Measurements from ENCODE around the gene TTC7B. TPM values are rescaled to one million over a fixed set of nuclear protein-coding genes. Genes with fewer than 3 reads are reported as not detected.

Gene TTC7B
- total RNA-seq, 1 donor from 2014 or later, result 5.0 TPM

GRCh38 chr14:90807060-90807459, 9.2 kb downstream of the TTC7B start:
- intact Hi-C loops (cut with micrococcal nuclease), result no loop called here

- intact Hi-C loops (cut with micrococcal nuclease), result no loop called here
These were observed 10.3 kb downstream of the TTC7B start for GRCh38 chr14:90805662-90806540.

GRCh38 chr14:90805084-90805391, 11.2 kb downstream of the TTC7B start:
- intact Hi-C loops (cut with micrococcal nuclease), result no loop called here

GRCh38 chr14:90804292-90805083, 11.7 kb downstream of the TTC7B start:
- intact Hi-C loops (cut with micrococcal nuclease), result no loop called here

- intact Hi-C loops (cut with micrococcal nuclease), result no loop called here
These were observed 13.0 kb downstream of the TTC7B start for GRCh38 chr14:90803249-90803648.

GRCh38 chr14:90799420-90799819, 16.8 kb downstream of the TTC7B start:
- intact Hi-C loops (cut with micrococcal nuclease), result no loop called here

GRCh38 chr14:90797919-90798318, 18.3 kb downstream of the TTC7B start:
- intact Hi-C loops (cut with micrococcal nuclease), result no loop called here

- intact Hi-C loops (cut with micrococcal nuclease), result no loop called here
These were observed 18.8 kb downstream of the TTC7B start for GRCh38 chr14:90797451-90797850.

GRCh38 chr14:90796329-90796728, 19.9 kb downstream of the TTC7B start:
- intact Hi-C loops (cut with micrococcal nuclease), result no loop called here

- intact Hi-C loops (cut with micrococcal nuclease), result no loop called here
These were observed 20.5 kb downstream of the TTC7B start for GRCh38 chr14:90795744-90796143.

- intact Hi-C loops (cut with micrococcal nuclease), result no loop called here
These were observed 24.7 kb downstream of the TTC7B start for GRCh38 chr14:90791486-90791885.

GRCh38 chr14:90788031-90788430, 28.2 kb downstream of the TTC7B start:
- intact Hi-C loops (cut with micrococcal nuclease), result no loop called here

GRCh38 chr14:90785876-90786450, 30.3 kb downstream of the TTC7B start:
- intact Hi-C loops (cut with micrococcal nuclease), result no loop called here

- intact Hi-C loops (cut with micrococcal nuclease), result no loop called here
These were observed 30.8 kb downstream of the TTC7B start for GRCh38 chr14:90785471-90785870.

- intact Hi-C loops (cut with micrococcal nuclease), result no loop called here
These were observed 31.5 kb downstream of the TTC7B start for GRCh38 chr14:90784621-90785270.

- intact Hi-C loops (cut with micrococcal nuclease), result no loop called here
These were observed 32.9 kb downstream of the TTC7B start for GRCh38 chr14:90783344-90783743.

- intact Hi-C loops (cut with micrococcal nuclease), result no loop called here
These were observed 33.3 kb downstream of the TTC7B start for GRCh38 chr14:90782892-90783291.

GRCh38 chr14:90781876-90782275, 34.4 kb downstream of the TTC7B start:
- intact Hi-C loops (cut with micrococcal nuclease), result no loop called here

- intact Hi-C loops (cut with micrococcal nuclease), result no loop called here
These were observed 34.9 kb downstream of the TTC7B start for GRCh38 chr14:90781344-90781761.

GRCh38 chr14:90780519-90780918, 35.7 kb downstream of the TTC7B start:
- intact Hi-C loops (cut with micrococcal nuclease), result no loop called here

GRCh38 chr14:90778571-90779255, 37.5 kb downstream of the TTC7B start:
- intact Hi-C loops (cut with micrococcal nuclease), result no loop called here
